B cell (primary cell): Measurements from ENCODE around the gene SPDYE16. TPM values are rescaled to one million over a fixed set of nuclear protein-coding genes. Genes with fewer than 3 reads are reported as not detected.
"Not testable (repeated sequence)": the region's sequence is repeated elsewhere in the genome, so short reads cannot be mapped to it uniquely, and the experiment has no call there.

ENCODE experiments used
- ATAC-seq: fragments of 200-7000 bp; cut with Tn5 transposase; one replicate; pipeline ENCODE4 v1.10.0; 2021; ENCODE audit warnings: low read depth, mild to moderate bottlenecking, moderate number of reproducible peaks, moderate library complexity
- CTCF ChIA-PET: fragments of 350-600 bp; sonication (Branson Sonifier 250); formaldehyde crosslinking; loops from one replicate; lab custom pipeline; 2021; ENCODE audit warnings: antibody characterized with exemption, inconsistent platforms; lab: Charles Lee
- POLR2A ChIA-PET: fragments of 350-600 bp; sonication (Branson Sonifier 250); formaldehyde crosslinking; loops from one replicate; lab custom pipeline; 2021; ENCODE audit warnings: antibody characterized with exemption; lab: Charles Lee
- DNase-seq: peaks from one replicate; pipeline ENCODE4 v3.0.0; 2013
- H2AFZ ChIP-seq: 2 replicates; pipeline ENCODE4 v1.6.1; 2012; ENCODE audit warnings: mild to moderate bottlenecking, low read depth, low read length; ENCODE audit not compliant: insufficient read depth, poor library complexity, severe bottlenecking
- H3K27ac ChIP-seq, 2 donors: 1 replicate in 1 of 2; 2 replicates in 1 of 2; pipeline ENCODE4 v1.5.1; 2012 to 2013; ENCODE audit warnings: low read length in 2 of 2, mild to moderate bottlenecking in 2 of 2, moderate library complexity in 1 of 2
- H3K27me3 ChIP-seq, 4 experiments: fragments of 200-600 bp in 1 of 4; sonication (generic) in 1 of 4; replicated peaks in 1 of 4; 1 replicate in 2 of 4; 2 replicates in 2 of 4; pipeline versions ENCODE4 v1.6.1 to v1.7.0; 2013 to 2016; ENCODE audit warnings: low read length in 3 of 4, mild to moderate bottlenecking in 2 of 4, mixed read lengths in 1 of 4, moderate library complexity in 1 of 4; ENCODE audit not compliant: insufficient read depth in 4 of 4, control insufficient read depth in 3 of 4; ENCODE audit errors: control extremely low read depth in 1 of 4
- H3K36me3 ChIP-seq, 2 experiments: replicated peaks in 1 of 2; 1 replicate in 1 of 2; 2 replicates in 1 of 2; pipeline versions ENCODE4 v1.6.1 to v1.7.1; 2013; ENCODE audit warnings: low read length in 1 of 2; ENCODE audit not compliant: insufficient read depth in 2 of 2, control insufficient read depth in 1 of 2; ENCODE audit errors: control extremely low read depth in 1 of 2, extremely low read depth in 1 of 2
- H3K4me1 ChIP-seq, 2 donors: fragments of 200-600 bp in 1 of 2; sonication (generic) in 1 of 2; 1 replicate in 1 of 2; 2 replicates in 1 of 2; pipeline versions ENCODE4 v1.5.1 to v1.6.1; 2013 to 2017; ENCODE audit warnings: low read length in 2 of 2; ENCODE audit not compliant: control insufficient read depth in 2 of 2, insufficient read depth in 2 of 2
- H3K4me2 ChIP-seq: replicated peaks from 2 replicates; pipeline ENCODE3; 2012; ENCODE audit warnings: mild to moderate bottlenecking, low read depth, low read length; ENCODE audit not compliant: poor library complexity, severe bottlenecking
- H3K4me3 ChIP-seq, 5 experiments: fragments of 200-600 bp in 1 of 5; sonication (generic) in 1 of 5; 1 replicate in 3 of 5; 2 replicates in 2 of 5; pipeline versions ENCODE4 v1.5.1 to v1.7.0; 2011 to 2016; ENCODE audit warnings: low read length in 4 of 5, mild to moderate bottlenecking in 4 of 5, low read depth in 2 of 5, control low read depth in 1 of 5, moderate library complexity in 1 of 5; ENCODE audit not compliant: insufficient read depth in 1 of 5; ENCODE audit errors: control extremely low read depth in 1 of 5, extremely low read depth in 1 of 5
- H3K79me2 ChIP-seq: fragments of 200-600 bp; sonication (generic); one replicate; pipeline ENCODE4 v1.6.0; 2016; ENCODE audit warnings: low read length; ENCODE audit not compliant: control insufficient read depth, insufficient read depth
- H3K9ac ChIP-seq: fragments of 200-600 bp; sonication (generic); 2 replicates; pipeline ENCODE4 v1.6.1; 2017; ENCODE audit warnings: mild to moderate bottlenecking, low read length, moderate library complexity
- H3K9me3 ChIP-seq, 3 donors: one replicate each; pipeline versions ENCODE4 v1.6.1 to v1.7.1; 2013; ENCODE audit warnings: low read length in 2 of 3; ENCODE audit not compliant: control insufficient read depth in 2 of 3, insufficient read depth in 1 of 3; ENCODE audit errors: control extremely low read depth in 1 of 3
- H4K20me1 ChIP-seq: 2 replicates; pipeline ENCODE4 v1.6.0; 2012; ENCODE audit warnings: mild to moderate bottlenecking, low read length; ENCODE audit not compliant: insufficient read depth, control insufficient read depth, poor library complexity, severe bottlenecking
- H3K27ac Mint-ChIP-seq: one replicate; pipeline ENCODE4 v1.8.0; 2021; ENCODE audit warnings: mixed read lengths
- H3K27me3 Mint-ChIP-seq: one replicate; pipeline ENCODE4 v1.8.0; 2021; ENCODE audit warnings: mixed read lengths
- H3K4me1 Mint-ChIP-seq: one replicate; pipeline ENCODE4 v1.8.0; 2021; ENCODE audit warnings: mixed read lengths
- H3K4me3 Mint-ChIP-seq: one replicate; pipeline ENCODE4 v1.8.0; 2021; ENCODE audit warnings: mixed read lengths
- H3K9me3 Mint-ChIP-seq: one replicate; pipeline ENCODE4 v1.8.0; 2022; ENCODE audit warnings: mixed read lengths; ENCODE audit not compliant: insufficient read depth
- WGBS: methylation state at CpG from one replicate; pipeline ENCODE4 v1.1.5; 2013; ENCODE audit warnings: missing lambda C conversion rate; ENCODE audit not compliant: insufficient coverage; 5-methylcytosine and 5-hydroxymethylcytosine counted together
- intact Hi-C: fragments of 100-400 bp; cut with micrococcal nuclease; formaldehyde crosslinking; loops from one replicate; pipeline ENCODE4 v1.10.0; 2022
- polyA plus RNA-seq: library from polyadenylated mRNA; depleted of rRNA; stranded (reverse); fragments of >200 nt; gene quantifications from 2 replicates; pipeline ENCODE4 v1.2.3, GENCODE V29; 2012
- total RNA-seq, 2 donors: library from RNA; stranded (reverse); fragments of 120-200 nt in 1 of 2; gene quantifications; 1 replicate in 1 of 2; 2 replicates in 1 of 2; pipeline versions ENCODE4 v1.2.3 to v1.2.4, GENCODE V29; 2013 to 2022

The SPDYE16 gene
- total and polyA plus RNA-seq, 2 donors (not counting 1 experiment from before 2014, with no cell fraction given), result 0.34 to 0.69 TPM

- intact Hi-C loops, H3K27me3 ChIP-seq, H3K27me3 Mint-ChIP-seq, H3K9me3 ChIP-seq, H3K27ac ChIP-seq, POLR2A ChIA-PET, H3K4me1 Mint-ChIP-seq, H3K79me2 ChIP-seq, H3K4me3 Mint-ChIP-seq, ATAC-seq, H2AFZ ChIP-seq, H3K4me3 ChIP-seq, H3K4me1 ChIP-seq, H3K9ac ChIP-seq, DNase-seq, H3K4me2 ChIP-seq, H4K20me1 ChIP-seq, CTCF ChIA-PET, H3K27ac Mint-ChIP-seq, H3K9me3 Mint-ChIP-seq: not testable (repeated sequence)
- WGBS, result 94% methylated on average over 11 of the region's 33 CpGs
- peaks cover 0 to 12% of the 10 kb centered on the region in 2 experiments for H3K36me3 ChIP-seq
Observed at GRCh38 chr7:76504351-76505167, 38.5 kb downstream of the SPDYE16 start.

GRCh38 chr7:76503244-76503643 is 39.9 kb downstream of the SPDYE16 start:
- H3K4me2 ChIP-seq, H3K79me2 ChIP-seq, H3K9me3 ChIP-seq, POLR2A ChIA-PET, H3K9me3 Mint-ChIP-seq, H3K27ac Mint-ChIP-seq, H3K9ac ChIP-seq, DNase-seq, ATAC-seq, H3K27ac ChIP-seq, H2AFZ ChIP-seq, H3K4me1 Mint-ChIP-seq, H3K4me3 ChIP-seq, H3K4me1 ChIP-seq, intact Hi-C loops, H3K27me3 ChIP-seq, CTCF ChIA-PET, H3K27me3 Mint-ChIP-seq, H4K20me1 ChIP-seq, H3K4me3 Mint-ChIP-seq: not testable (repeated sequence)
- peaks cover 0 to 12% of the 10 kb centered on the region in 2 experiments for H3K36me3 ChIP-seq
- 100% methylated on average over 9 of the region's 12 CpGs for WGBS

GRCh38 chr7:76502836-76503235 is 40.3 kb downstream of the SPDYE16 start:
- H3K4me1 Mint-ChIP-seq, H3K9me3 ChIP-seq, H3K9me3 Mint-ChIP-seq, H3K27me3 ChIP-seq, H3K4me1 ChIP-seq, CTCF ChIA-PET, H3K4me3 Mint-ChIP-seq, DNase-seq, POLR2A ChIA-PET, H3K27ac ChIP-seq, H3K79me2 ChIP-seq, H3K27ac Mint-ChIP-seq, H4K20me1 ChIP-seq, ATAC-seq, H3K4me3 ChIP-seq, intact Hi-C loops, H3K4me2 ChIP-seq, H3K27me3 Mint-ChIP-seq, H2AFZ ChIP-seq, H3K9ac ChIP-seq: not testable (repeated sequence)
- H3K36me3 ChIP-seq, result peaks cover 0 to 12% of the 10 kb centered on the region in 2 experiments
- WGBS, result 94% methylated on average over 14 of the region's 16 CpGs

GRCh38 chr7:76502224-76502623 is 40.9 kb downstream of the SPDYE16 start:
- H3K4me1 Mint-ChIP-seq, H3K4me1 ChIP-seq, H3K9me3 ChIP-seq, H3K79me2 ChIP-seq, H3K27ac ChIP-seq, H2AFZ ChIP-seq, POLR2A ChIA-PET, H3K4me3 Mint-ChIP-seq, H3K4me3 ChIP-seq, H3K27me3 ChIP-seq, H3K4me2 ChIP-seq, H3K27me3 Mint-ChIP-seq, DNase-seq, H3K27ac Mint-ChIP-seq, intact Hi-C loops, ATAC-seq, H3K9ac ChIP-seq, H3K9me3 Mint-ChIP-seq, H4K20me1 ChIP-seq, CTCF ChIA-PET: not testable (repeated sequence)
- peaks cover 0 to 12% of the 10 kb centered on the region in 2 experiments for H3K36me3 ChIP-seq
- 97% methylated on average over 11 of the region's 13 CpGs for WGBS
